Erythroblast (primary cell): ENCODE measurements around the gene IL1F10.

Source experiments
- GATA1 ChIP-seq: IDR thresholded peaks from 2 replicates; pipeline ENCODE4 v1.6.1; 2011; ENCODE audit warnings: low read depth, mild to moderate bottlenecking, control low read depth, low read length, moderate library complexity
- POLR2A ChIP-seq: IDR thresholded peaks from 2 replicates; pipeline ENCODE4 v1.6.1; 2011; ENCODE audit warnings: mild to moderate bottlenecking, low read length

DNA sequence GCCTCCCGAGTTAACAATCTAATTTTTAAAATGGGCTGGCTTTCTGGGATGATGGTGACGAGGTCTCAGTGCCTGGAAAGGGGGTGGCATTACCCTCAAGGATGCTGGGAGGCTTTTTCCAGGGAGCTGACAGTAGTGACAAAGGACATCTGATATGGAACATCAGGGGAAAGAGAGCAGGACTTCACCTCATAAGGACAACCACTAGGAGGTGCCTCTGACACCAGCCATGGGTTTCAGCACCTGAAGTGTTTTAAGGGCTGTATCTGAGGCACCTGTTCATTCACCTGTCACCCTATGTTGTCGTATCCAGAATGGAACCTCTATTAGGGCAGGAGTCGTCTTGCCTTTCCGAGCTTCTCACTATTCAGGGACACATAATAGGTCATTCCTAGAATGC, 25.9 kb upstream of the IL1F10 start:
- TF ChIP-seq POLR2A (no peak), GATA1 (no peak)
